ENCODE results near the gene ALDH7A1.
A peak's percentile ranks its signal among the peaks of the same experiment; 100 is the strongest.

DNA sequence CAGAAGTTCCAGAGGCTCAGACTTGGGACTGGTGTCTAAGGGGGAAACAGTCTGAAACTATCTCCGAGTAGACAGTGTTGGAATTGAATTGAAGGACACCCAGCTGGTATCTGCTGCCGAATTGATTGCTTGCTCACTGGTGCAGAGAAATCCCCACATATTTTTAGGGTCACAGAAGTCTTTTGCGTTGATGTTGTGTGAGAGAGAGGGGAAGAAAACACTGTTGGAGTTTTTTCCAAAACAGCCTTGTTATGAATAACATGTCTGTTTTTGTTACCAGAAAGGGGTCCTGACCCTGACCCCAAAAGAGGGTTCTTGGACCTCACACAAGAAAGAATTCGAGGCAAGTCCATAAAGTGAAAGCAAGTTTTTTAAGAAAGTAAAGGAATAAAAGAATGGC is 81.3 kb downstream of the ALDH7A1 start:
- TF ChIP-seq, protein P1, sequence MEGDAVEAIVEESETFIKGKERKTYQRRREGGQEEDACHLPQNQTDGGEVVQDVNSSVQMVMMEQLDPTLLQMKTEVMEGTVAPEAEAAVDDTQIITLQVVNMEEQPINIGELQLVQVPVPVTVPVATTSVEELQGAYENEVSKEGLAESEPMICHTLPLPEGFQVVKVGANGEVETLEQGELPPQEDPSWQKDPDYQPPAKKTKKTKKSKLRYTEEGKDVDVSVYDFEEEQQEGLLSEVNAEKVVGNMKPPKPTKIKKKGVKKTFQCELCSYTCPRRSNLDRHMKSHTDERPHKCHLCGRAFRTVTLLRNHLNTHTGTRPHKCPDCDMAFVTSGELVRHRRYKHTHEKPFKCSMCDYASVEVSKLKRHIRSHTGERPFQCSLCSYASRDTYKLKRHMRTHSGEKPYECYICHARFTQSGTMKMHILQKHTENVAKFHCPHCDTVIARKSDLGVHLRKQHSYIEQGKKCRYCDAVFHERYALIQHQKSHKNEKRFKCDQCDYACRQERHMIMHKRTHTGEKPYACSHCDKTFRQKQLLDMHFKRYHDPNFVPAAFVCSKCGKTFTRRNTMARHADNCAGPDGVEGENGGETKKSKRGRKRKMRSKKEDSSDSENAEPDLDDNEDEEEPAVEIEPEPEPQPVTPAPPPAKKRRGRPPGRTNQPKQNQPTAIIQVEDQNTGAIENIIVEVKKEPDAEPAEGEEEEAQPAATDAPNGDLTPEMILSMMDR (IDR thresholded peaks at IDR 0.05 in 8 of 11, conservative IDR thresholded peaks at IDR 0.05 in 3 of 11) = no peak
- TF ChIP-seq POLR2A (IDR thresholded peaks at IDR 0.05) (no peak), POLR2AphosphoS5 (IDR thresholded peaks at IDR 0.05) (peak in 1 of 3 donors; percentile 27)

All from spleen (tissue), 7 donors.